Mesothelial cell of epicardium (in vitro differentiated cells): ENCODE results near the gene TAC4. TPM values are rescaled to one million over a fixed set of nuclear protein-coding genes. Genes with fewer than 3 reads are reported as not detected.

ENCODE experiments used
- DNase-seq, 2 experiments: peaks; one replicate each; pipeline ENCODE4 v3.0.0; 2021; ENCODE audit warnings: low spot score in 2 of 2; ENCODE audit not compliant: unreplicated experiment in 2 of 2
- H3K27ac Mint-ChIP-seq: 2 replicates; pipeline ENCODE4 v1.8.0; 2021; ENCODE audit warnings: mixed read lengths
- H3K27me3 Mint-ChIP-seq: 2 replicates; pipeline ENCODE4 v1.8.0; 2021; ENCODE audit warnings: low read depth, mixed read lengths
- H3K36me3 Mint-ChIP-seq: 2 replicates; pipeline ENCODE4 v1.8.0; 2021; ENCODE audit warnings: mixed read lengths
- H3K4me1 Mint-ChIP-seq: 2 replicates; pipeline ENCODE4 v1.8.0; 2021; ENCODE audit warnings: mixed read lengths
- H3K4me3 Mint-ChIP-seq: 2 replicates; pipeline ENCODE4 v1.8.0; 2021; ENCODE audit warnings: mild to moderate bottlenecking, moderate library complexity, mixed read lengths
- H3K9me3 Mint-ChIP-seq: 2 replicates; pipeline ENCODE4 v1.8.0; 2021; ENCODE audit warnings: mixed read lengths
- total RNA-seq: library from RNA; stranded (reverse); gene quantifications from 3 replicates; pipeline ENCODE4 v1.2.1, GENCODE V29; 2021
- TF ChIP-seq, protein P1 (sequence below): fragments of 200-600 bp; sonication (generic); IDR thresholded peaks from one replicate; pipeline ENCODE4 v1.5.0; 2021; ENCODE audit warnings: antibody characterized with exemption; ENCODE audit not compliant: unreplicated experiment

The TAC4 gene
- total RNA-seq, 1 donor from 2014 or later, result not detected

GRCh38 chr17:49788478-49789242 is 59.2 kb downstream of the TAC4 start, which contains the start of gene KAT7:
Gene KAT7 (plus strand): TSS chr17:49788681. CDS start chr17:49788835, 154 bp downstream.
- peak within 1 kb of the TSS; percentile 99 for H3K27ac Mint-ChIP-seq
- H3K9me3 Mint-ChIP-seq, result no peaks in the 10 kb centered on the region
- peak within 1 kb of the TSS; percentile 98 for H3K4me3 Mint-ChIP-seq
- TF ChIP-seq, protein P1, sequence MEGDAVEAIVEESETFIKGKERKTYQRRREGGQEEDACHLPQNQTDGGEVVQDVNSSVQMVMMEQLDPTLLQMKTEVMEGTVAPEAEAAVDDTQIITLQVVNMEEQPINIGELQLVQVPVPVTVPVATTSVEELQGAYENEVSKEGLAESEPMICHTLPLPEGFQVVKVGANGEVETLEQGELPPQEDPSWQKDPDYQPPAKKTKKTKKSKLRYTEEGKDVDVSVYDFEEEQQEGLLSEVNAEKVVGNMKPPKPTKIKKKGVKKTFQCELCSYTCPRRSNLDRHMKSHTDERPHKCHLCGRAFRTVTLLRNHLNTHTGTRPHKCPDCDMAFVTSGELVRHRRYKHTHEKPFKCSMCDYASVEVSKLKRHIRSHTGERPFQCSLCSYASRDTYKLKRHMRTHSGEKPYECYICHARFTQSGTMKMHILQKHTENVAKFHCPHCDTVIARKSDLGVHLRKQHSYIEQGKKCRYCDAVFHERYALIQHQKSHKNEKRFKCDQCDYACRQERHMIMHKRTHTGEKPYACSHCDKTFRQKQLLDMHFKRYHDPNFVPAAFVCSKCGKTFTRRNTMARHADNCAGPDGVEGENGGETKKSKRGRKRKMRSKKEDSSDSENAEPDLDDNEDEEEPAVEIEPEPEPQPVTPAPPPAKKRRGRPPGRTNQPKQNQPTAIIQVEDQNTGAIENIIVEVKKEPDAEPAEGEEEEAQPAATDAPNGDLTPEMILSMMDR, result peak; percentile 9
- H3K4me1 Mint-ChIP-seq, result peaks cover 32% of the 10 kb centered on the region
- DNase-seq, result peak; percentile 98
- peaks cover 5% of the 10 kb centered on the region for H3K27me3 Mint-ChIP-seq
- peaks cover 9% of the 10 kb centered on the region for H3K36me3 Mint-ChIP-seq

Other genes starting within 250 kb of the TAC4 start
- gene SPOP, start 170.0 kb downstream of the TAC4 start, total RNA-seq, result 60.8 to 63.5 TPM (median 62.8 TPM) in 3 replicates
- gene SLC35B1, start 140.1 kb downstream of the TAC4 start, total RNA-seq, result 67.7 to 69.2 TPM (median 69.2 TPM) in 3 replicates
- 15.7 to 16.5 TPM (median 16.1 TPM) in 3 replicates for gene FAM117A, start 83.9 kb downstream of the TAC4 start, total RNA-seq
- 66.7 to 74.3 TPM (median 69.9 TPM) in 3 replicates for gene KAT7, start 59.4 kb downstream of the TAC4 start, total RNA-seq
- 2.6 to 2.8 TPM (median 2.7 TPM) in 3 replicates for gene DLX4, start 121.1 kb upstream of the TAC4 start, total RNA-seq
- 5.2 to 7.7 TPM (median 6.6 TPM) in 3 replicates for gene DLX3, start 147.2 kb upstream of the TAC4 start, total RNA-seq
- 133 to 149 TPM (median 143 TPM) in 3 replicates for gene ITGA3, start 208.0 kb upstream of the TAC4 start, total RNA-seq
- 44.6 to 46.0 TPM (median 45.4 TPM) in 3 replicates for gene PDK2, start 247.3 kb upstream of the TAC4 start, total RNA-seq